Astrocyte of the cerebellum (primary cell): Measurements from ENCODE around the gene CFAP65.

Experiments used
- DNase-seq: peaks from one replicate; pipeline ENCODE4 v3.0.0-alpha.2; 2011; ENCODE audit warnings: low read depth
- H3K4me3 ChIP-seq: 2 replicates; pipeline ENCODE4 v1.5.1; 2011; ENCODE audit warnings: mild to moderate bottlenecking, low read depth, low read length, moderate library complexity
- in situ Hi-C: cut with HindIII; loops from 2 replicates; pipeline ENCODE4 v1.10.0; 2017; ENCODE audit warnings: low sequenced_read_pairs
- TF ChIP-seq, protein P1 (sequence below): IDR thresholded peaks from 2 replicates; pipeline ENCODE4 v1.5.1; 2012; ENCODE audit warnings: low read length, low read depth, moderate library complexity, mild to moderate bottlenecking; ENCODE audit errors: missing control alignments

Gene CFAP65

GRCh38 chr2:218980735-218981389 is 60.5 kb downstream of the CFAP65 start:
- DNase-seq = no peak
- in situ Hi-C loops = no loop called here
- TF ChIP-seq, protein P1, sequence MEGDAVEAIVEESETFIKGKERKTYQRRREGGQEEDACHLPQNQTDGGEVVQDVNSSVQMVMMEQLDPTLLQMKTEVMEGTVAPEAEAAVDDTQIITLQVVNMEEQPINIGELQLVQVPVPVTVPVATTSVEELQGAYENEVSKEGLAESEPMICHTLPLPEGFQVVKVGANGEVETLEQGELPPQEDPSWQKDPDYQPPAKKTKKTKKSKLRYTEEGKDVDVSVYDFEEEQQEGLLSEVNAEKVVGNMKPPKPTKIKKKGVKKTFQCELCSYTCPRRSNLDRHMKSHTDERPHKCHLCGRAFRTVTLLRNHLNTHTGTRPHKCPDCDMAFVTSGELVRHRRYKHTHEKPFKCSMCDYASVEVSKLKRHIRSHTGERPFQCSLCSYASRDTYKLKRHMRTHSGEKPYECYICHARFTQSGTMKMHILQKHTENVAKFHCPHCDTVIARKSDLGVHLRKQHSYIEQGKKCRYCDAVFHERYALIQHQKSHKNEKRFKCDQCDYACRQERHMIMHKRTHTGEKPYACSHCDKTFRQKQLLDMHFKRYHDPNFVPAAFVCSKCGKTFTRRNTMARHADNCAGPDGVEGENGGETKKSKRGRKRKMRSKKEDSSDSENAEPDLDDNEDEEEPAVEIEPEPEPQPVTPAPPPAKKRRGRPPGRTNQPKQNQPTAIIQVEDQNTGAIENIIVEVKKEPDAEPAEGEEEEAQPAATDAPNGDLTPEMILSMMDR = no peak
- no peak overlapping the region for H3K4me3 ChIP-seq

DNA sequence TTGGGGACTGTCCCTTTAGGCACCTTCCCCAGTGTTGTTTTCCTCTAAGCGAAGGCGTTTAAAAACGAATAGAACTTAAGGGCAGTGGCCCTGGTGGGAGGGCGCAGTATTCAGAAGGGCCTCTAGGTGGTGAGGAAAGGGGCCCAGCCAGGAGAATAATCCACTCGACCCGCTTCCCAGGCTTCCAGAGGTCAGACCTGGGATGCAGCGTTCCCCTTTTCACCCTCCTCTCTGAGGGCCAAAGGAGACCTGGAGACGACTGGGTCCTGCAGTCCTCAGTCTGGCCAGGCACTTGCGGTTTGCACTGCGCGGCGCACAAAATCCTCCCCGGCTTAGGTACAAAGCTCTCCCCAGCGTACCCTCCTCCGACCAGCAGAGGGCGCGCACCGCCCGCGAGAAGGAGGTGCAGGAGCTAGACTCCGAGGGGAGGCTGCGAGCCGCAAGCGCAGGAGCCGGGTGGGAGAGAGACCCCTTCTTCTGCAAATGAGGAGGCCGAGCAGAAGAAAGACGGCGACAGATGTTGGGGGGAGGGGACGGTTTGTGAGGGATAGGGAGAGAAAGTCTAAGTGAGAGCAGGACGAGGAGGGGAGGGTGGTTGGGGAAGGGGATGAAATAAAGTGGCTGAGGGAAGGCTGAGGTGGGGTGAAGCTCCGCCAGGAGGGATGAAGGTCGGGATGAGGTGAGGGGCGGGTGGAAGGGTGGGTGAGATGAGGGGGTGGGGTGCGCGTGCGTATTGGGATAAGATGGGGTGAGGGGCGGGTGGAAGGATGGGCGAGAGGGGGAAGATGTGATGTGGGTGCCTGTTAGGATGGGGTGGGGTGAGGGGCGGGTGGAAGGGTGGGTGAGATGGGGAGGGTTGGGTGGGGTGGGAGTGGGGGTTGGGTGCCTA is 61.2 kb downstream of the CFAP65 start:
- no peak overlapping the region for H3K4me3 ChIP-seq
- peak; percentile 24 for DNase-seq
- TF ChIP-seq, protein P1 = peak; percentile 82
- in situ Hi-C loops = no loop called here

DNA sequence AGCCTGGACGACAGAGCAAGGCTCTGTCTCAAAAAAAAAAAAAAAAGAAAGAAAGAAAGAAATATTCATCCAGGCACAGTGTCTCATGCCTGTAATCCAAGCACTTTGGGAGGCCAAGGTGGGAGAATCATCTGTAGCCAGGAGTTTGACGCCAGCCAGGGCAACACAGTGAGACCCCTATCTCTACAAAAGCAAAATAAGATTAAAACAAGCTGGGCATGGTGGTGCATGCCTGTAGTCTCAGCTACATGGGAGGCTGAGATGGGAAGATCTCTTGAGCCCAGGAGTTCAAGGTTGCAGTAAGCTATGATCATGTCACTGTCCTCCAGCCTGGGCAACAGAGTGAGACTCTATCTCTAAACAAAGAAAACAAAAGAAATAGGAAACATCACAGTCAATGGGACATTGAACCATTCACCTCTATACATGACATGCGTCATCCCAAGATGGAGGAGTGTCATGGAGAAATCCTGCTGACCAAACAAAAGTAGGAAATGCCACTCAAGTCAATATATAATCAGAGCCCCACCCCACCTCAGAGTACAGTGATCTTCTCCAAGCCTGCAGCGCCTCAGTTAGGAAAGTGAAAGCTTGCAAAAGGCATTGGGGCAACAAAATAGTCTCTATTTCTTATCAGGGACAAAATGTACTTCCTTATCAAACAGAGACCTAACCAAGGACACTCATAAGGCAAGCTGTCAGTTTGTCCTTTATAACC is 66.1 kb downstream of the CFAP65 start:
- TF ChIP-seq, protein P1 = no peak
- no peak for DNase-seq
- in situ Hi-C loops = no loop called here
- H3K4me3 ChIP-seq = no peak overlapping the region

GRCh38 chr2:218970894-218971293 is 70.4 kb downstream of the CFAP65 start:
- DNase-seq = no peak
- in situ Hi-C loops = no loop called here
- H3K4me3 ChIP-seq = no peak overlapping the region
- TF ChIP-seq, protein P1 = no peak

GRCh38 chr2:218964041-218964771 is 77.1 kb downstream of the CFAP65 start:
- DNase-seq = no peak
- TF ChIP-seq, protein P1 = no peak
- H3K4me3 ChIP-seq = no peak overlapping the region
- in situ Hi-C loops = no loop called here

DNA sequence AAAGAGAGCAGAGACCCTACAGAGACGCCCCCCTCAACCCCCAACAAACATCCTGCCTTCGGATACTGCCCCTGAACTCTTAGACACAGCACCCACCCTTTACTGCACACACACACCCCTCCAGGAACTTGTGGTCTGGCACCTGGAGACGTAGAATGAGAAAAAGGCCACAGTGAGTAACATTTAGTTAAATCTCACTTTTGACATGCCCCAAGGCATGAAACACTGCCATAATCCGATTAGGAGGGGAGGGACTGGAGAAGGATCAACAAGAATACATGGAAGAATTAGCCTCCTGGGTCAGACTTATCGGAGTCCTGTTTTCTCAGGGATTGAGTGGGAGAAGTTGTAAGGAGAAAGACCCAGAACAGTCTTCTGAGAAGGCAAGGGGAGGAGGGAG is 77.7 kb downstream of the CFAP65 start:
- no peak for DNase-seq
- in situ Hi-C loops = no loop called here
- H3K4me3 ChIP-seq = no peak overlapping the region
- TF ChIP-seq, protein P1 = no peak
